CD4-positive, alpha-beta T cell (primary cell): Measurements from ENCODE around the gene IL2. TPM values are rescaled to one million over a fixed set of nuclear protein-coding genes. Genes with fewer than 3 reads are reported as not detected.

Experiments used
- ATAC-seq: fragments of 200-7000 bp; cut with Tn5 transposase; one replicate; pipeline ENCODE4 v1.10.0; 2022; ENCODE audit warnings: mild to moderate bottlenecking; ENCODE audit not compliant: poor library complexity
- CTCF ChIA-PET: fragments of 350-600 bp; sonication (Branson Sonifier 250); formaldehyde crosslinking; loops from one replicate; lab custom pipeline; 2021; ENCODE audit warnings: antibody characterized with exemption, inconsistent platforms; lab: Charles Lee
- POLR2A ChIA-PET: fragments of 350-600 bp; sonication (Branson Sonifier 250); formaldehyde crosslinking; loops from one replicate; lab custom pipeline; 2021; ENCODE audit warnings: antibody characterized with exemption, inconsistent platforms; lab: Charles Lee
- DNase-seq, 14 experiments: peaks; one replicate each; pipeline ENCODE4 v3.0.0-alpha.2; 2013 to 2020; ENCODE audit warnings: mixed read lengths in 2 of 14
- H3K27ac ChIP-seq, 2 donors: one replicate each; pipeline versions ENCODE4 v1.5.1 to v1.7.0; 2013; ENCODE audit warnings: low read length in 2 of 2, low read depth in 1 of 2, mild to moderate bottlenecking in 1 of 2
- H3K27me3 ChIP-seq, 2 experiments: 1 replicate in 1 of 2; 2 replicates in 1 of 2; pipeline versions ENCODE4 v1.6.1 to v1.7.0; 2013; ENCODE audit warnings: low read length in 2 of 2, control low read depth in 1 of 2, mild to moderate bottlenecking in 1 of 2, moderate library complexity in 1 of 2; ENCODE audit not compliant: insufficient read depth in 2 of 2, control insufficient read depth in 1 of 2
- H3K36me3 ChIP-seq: one replicate; pipeline ENCODE4 v1.6.1; 2013; ENCODE audit warnings: low read length, control low read depth; ENCODE audit not compliant: insufficient read depth
- H3K4me1 ChIP-seq: one replicate; pipeline ENCODE4 v1.6.1; 2013; ENCODE audit warnings: low read length, control low read depth; ENCODE audit not compliant: insufficient read depth
- H3K4me3 ChIP-seq: one replicate; pipeline ENCODE4 v1.5.1; 2013; ENCODE audit warnings: mild to moderate bottlenecking, low read length, moderate library complexity
- H3K9me3 ChIP-seq, 2 experiments: 1 replicate in 1 of 2; 2 replicates in 1 of 2; pipeline versions ENCODE4 v1.6.1 to v1.7.0; 2013; ENCODE audit warnings: low read length in 2 of 2, mild to moderate bottlenecking in 2 of 2, control low read depth in 1 of 2, moderate library complexity in 1 of 2; ENCODE audit not compliant: control insufficient read depth in 1 of 2, insufficient read depth in 1 of 2
- H3K27ac Mint-ChIP-seq: one replicate; pipeline ENCODE4 v1.8.0; 2020; ENCODE audit warnings: mixed read lengths
- H3K27me3 Mint-ChIP-seq: one replicate; pipeline ENCODE4 v1.8.0; 2021; ENCODE audit warnings: mixed read lengths
- H3K36me3 Mint-ChIP-seq: one replicate; pipeline ENCODE4 v1.8.0; 2021; ENCODE audit warnings: low read depth, mixed read lengths
- H3K4me1 Mint-ChIP-seq: one replicate; pipeline ENCODE4 v1.8.0; 2021; ENCODE audit warnings: low read depth, mixed read lengths
- H3K4me3 Mint-ChIP-seq: one replicate; pipeline ENCODE4 v1.8.0; 2020; ENCODE audit warnings: mild to moderate bottlenecking, mixed read lengths
- H3K9me3 Mint-ChIP-seq: one replicate; pipeline ENCODE4 v1.8.0; 2020; ENCODE audit warnings: mixed read lengths
- CTCF ChIP-seq: fragments of 200-600 bp; IDR thresholded peaks from one replicate; pipeline ENCODE4 v1.8.0; 2022; ENCODE audit warnings: antibody characterized with exemption, mild to moderate bottlenecking
- intact Hi-C, 2 experiments: fragments of 100-400 bp; cut with DNase I in 1 of 2; cut with micrococcal nuclease in 1 of 2; formaldehyde crosslinking; loops; one replicate each; pipeline versions ENCODE4 v1.15.1 to v1.9.0; 2023 to 2025; cut with DNase I, micrococcal nuclease
- total RNA-seq, 174 experiments: library from RNA in 2 of 174; stranded (reverse) in 2 of 174; gene quantifications; one replicate each; pipeline ENCODE4 v1.2.3 and lab custom pipeline; 2021 to 2026

The IL2 gene
- total RNA-seq, 2 experiments from 2014 or later, result 3.7 to 4.7 TPM

DNA sequence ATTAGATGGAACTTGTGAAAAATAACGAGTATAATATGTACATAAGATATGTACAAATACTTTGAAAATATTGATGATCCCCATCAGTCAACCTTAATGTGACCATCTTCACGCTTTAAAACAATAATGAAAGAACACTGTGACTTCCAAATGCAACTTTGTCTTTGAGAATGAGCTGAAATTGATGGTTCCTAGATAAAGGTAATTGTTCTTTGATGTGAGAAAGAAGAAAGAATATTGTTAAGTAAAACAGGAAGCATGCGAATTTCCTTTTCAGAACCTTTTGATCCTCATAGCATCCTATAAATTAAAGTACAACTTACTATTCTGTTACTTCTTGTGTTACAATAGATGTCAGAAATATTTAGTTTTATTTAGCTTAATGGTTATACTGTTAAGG lies 22.2 kb downstream of the IL2 start:
- H3K4me3 ChIP-seq, result no peak overlapping the region
- H3K27ac ChIP-seq, result no peak overlapping the region
- Mint-ChIP-seq H3K27me3 (no peaks in the 10 kb centered on the region), H3K9me3 (no peaks in the 10 kb centered on the region), H3K4me1 (peaks cover 31% of the 10 kb centered on the region), H3K36me3 (no peaks in the 10 kb centered on the region), H3K4me3 (peak overlapping the region; percentile 39), H3K27ac (no peak overlapping the region)
- ChIA-PET POLR2A (interaction anchor here (1.0 kb wide), 1 partner anchor 69 kb away, joined by 3 read pairs; no protein-coding TSS in a partner anchor), CTCF (no interaction called here)
- ATAC-seq (peak; percentile 68), DNase-seq (peak in 3 of 14 experiments; percentile 22 to 54 (median 27))
- no peaks in the 10 kb centered on the region for H3K27me3 ChIP-seq
- H3K4me1 ChIP-seq, result peaks cover 11% of the 10 kb centered on the region
- H3K9me3 ChIP-seq, result no peaks in the 10 kb centered on the region
- H3K36me3 ChIP-seq, result no peaks in the 10 kb centered on the region
- intact Hi-C loops, result no loop called here
- no peak for TF ChIP-seq CTCF

DNA sequence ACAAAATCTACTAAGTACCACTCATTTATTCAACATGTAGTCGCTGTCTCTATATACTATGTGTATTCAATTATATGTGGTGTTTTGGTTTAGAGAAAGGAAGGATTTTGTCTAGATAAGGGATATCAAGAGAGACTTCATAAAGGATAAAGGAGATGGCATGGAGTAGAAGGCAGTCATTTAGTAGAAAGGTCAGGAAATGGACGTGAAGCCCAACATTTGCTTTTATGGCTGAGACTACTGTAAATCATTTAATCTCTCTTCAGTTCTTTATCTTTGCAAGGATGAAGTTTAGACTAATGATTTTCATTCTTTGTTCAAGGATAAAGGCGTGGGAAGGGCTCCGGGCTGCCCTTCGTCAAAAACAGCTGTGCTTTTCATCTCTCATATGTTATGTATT lies 25.2 kb downstream of the IL2 start:
- Histone ChIP-seq H3K36me3 (no peaks in the 10 kb centered on the region), H3K27me3 (no peaks in the 10 kb centered on the region), H3K4me3 (no peak overlapping the region), H3K9me3 (no peaks in the 10 kb centered on the region), H3K27ac (no peak overlapping the region), H3K4me1 (peaks cover 11% of the 10 kb centered on the region)
- Mint-ChIP-seq H3K36me3 (no peaks in the 10 kb centered on the region), H3K27me3 (no peaks in the 10 kb centered on the region), H3K4me3 (no peak overlapping the region), H3K9me3 (no peaks in the 10 kb centered on the region), H3K4me1 (peaks cover 31% of the 10 kb centered on the region), H3K27ac (no peak overlapping the region)
- intact Hi-C loops, result no loop called here
- ATAC-seq (no peak), DNase-seq (no peak)
- POLR2A ChIA-PET, result no interaction called here
- CTCF ChIA-PET, result no interaction called here
- TF ChIP-seq CTCF, result no peak

- Mint-ChIP-seq H3K9me3 (peaks cover 6% of the 10 kb centered on the region), H3K27ac (no peak overlapping the region), H3K27me3 (no peaks in the 10 kb centered on the region), H3K36me3 (peaks cover 4% of the 10 kb centered on the region), H3K4me1 (no peaks in the 10 kb centered on the region), H3K4me3 (no peak overlapping the region)
- ChIA-PET CTCF (no interaction called here), POLR2A (no interaction called here)
- TF ChIP-seq CTCF, result no peak
- H3K9me3 ChIP-seq, result no peaks in the 10 kb centered on the region
- DNase-seq, result no peak
- no peaks in the 10 kb centered on the region for H3K36me3 ChIP-seq
- no peaks in the 10 kb centered on the region for H3K27me3 ChIP-seq
- no peaks in the 10 kb centered on the region for H3K4me1 ChIP-seq
- ATAC-seq, result no peak
- intact Hi-C loops, result no loop called here
- H3K27ac ChIP-seq, result no peak overlapping the region
- H3K4me3 ChIP-seq, result no peak overlapping the region
Measured at GRCh38 chr4:122423246-122423645, 33.3 kb downstream of the IL2 start.
